ENCODE measurements around the gene DBF4.
"Not testable (repeated sequence)": the region's sequence is repeated elsewhere in the genome, so short reads cannot be mapped to it uniquely, and the experiment has no call there.

Gene DBF4, protein sequence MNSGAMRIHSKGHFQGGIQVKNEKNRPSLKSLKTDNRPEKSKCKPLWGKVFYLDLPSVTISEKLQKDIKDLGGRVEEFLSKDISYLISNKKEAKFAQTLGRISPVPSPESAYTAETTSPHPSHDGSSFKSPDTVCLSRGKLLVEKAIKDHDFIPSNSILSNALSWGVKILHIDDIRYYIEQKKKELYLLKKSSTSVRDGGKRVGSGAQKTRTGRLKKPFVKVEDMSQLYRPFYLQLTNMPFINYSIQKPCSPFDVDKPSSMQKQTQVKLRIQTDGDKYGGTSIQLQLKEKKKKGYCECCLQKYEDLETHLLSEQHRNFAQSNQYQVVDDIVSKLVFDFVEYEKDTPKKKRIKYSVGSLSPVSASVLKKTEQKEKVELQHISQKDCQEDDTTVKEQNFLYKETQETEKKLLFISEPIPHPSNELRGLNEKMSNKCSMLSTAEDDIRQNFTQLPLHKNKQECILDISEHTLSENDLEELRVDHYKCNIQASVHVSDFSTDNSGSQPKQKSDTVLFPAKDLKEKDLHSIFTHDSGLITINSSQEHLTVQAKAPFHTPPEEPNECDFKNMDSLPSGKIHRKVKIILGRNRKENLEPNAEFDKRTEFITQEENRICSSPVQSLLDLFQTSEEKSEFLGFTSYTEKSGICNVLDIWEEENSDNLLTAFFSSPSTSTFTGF

DNA sequence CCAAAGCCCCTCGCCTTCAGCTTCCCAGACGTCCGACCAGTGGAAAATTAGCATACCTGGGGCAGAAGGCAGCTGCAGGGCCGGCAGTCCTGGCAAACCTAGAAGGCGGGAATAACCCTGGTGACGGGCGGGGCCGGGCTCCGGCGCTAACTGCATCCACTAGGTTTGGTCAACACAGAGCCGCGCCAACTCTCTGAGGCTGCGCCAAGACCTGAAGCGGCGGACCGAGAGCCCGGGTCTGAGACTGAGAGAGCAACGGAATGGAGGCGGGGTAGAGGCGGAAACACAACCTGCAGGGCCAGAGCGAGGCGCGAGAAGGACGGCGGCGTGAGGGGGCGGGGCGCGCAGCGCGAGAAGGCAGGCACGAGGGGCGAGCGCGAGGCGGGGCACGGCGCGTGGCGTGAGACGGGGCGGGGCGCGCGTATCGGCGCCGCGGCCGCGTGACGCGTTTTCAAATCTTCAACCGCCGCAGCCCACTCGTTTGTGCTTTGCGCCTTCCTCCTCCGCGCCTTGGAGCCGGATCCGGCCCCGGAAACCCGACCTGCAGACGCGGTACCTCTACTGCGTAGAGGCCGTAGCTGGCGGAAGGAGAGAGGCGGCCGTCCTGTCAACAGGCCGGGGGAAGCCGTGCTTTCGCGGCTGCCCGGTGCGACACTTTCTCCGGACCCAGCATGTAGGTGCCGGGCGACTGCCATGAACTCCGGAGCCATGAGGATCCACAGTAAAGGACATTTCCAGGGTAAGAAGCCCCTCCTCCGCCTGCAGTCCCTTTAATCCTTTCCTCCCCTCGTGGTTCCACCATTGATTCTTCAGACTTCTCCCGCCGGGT, at the start of gene DBF4, which contains the start of gene SLC25A40:
Gene DBF4 (plus strand): TSS at position 454 of the 829 bp plus-strand sequence. CDS start 240 bp downstream, at position 694.
Gene SLC25A40 (minus strand): TSS at position 321 of the 829 bp plus-strand sequence. CDS start 17,633 bp downstream, outside the sequence.
- peak; percentile 92 for DNase-seq

GRCh38 chr7:87828383-87828782, 47.9 kb upstream of the DBF4 start:
- not testable (repeated sequence) for DNase-seq

- DNase-seq, result no peak
Observed at GRCh38 chr7:87831097-87831496, 45.2 kb upstream of the DBF4 start.

GRCh38 chr7:87833130-87833529, 43.2 kb upstream of the DBF4 start:
- DNase-seq, result no peak

GRCh38 chr7:87837597-87837996, 38.7 kb upstream of the DBF4 start:
- no peak for DNase-seq

DNA sequence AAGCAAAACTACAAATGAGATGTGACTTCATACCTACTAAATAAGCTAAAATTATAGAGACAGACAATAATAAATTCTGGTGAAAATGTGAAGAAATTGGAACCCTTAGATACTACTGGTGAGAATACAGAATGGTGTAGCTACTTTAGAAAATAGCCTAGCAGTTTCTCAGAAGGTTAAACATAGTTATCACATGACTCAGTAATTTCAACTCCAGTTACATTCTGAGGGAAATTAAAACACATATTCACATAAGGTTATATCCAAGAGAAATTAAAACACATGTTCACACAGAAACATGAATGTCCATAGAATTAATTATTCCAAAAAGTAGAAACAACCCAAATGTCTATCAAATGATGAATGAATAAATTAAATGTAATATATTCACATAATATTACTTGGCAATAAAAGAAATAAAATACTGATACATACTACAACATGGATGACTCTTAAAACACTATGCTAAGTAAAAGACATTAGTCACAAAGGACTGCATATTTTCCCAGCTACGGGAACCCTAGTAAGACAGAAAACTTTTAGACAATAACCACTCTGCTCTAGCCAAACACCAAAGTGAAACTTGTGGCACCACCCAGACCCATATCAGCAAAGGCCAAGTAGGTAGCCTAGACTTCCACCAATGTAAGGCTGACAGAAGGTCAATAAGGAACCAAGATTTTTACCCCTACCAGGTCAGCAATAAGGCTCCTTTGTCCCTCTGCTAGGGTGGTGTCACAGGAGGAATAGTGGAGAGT, 25.3 kb upstream of the DBF4 start:
- DNase-seq, result no peak

GRCh38 chr7:87852306-87852705, 24.0 kb upstream of the DBF4 start:
- DNase-seq, result no peak

DNA sequence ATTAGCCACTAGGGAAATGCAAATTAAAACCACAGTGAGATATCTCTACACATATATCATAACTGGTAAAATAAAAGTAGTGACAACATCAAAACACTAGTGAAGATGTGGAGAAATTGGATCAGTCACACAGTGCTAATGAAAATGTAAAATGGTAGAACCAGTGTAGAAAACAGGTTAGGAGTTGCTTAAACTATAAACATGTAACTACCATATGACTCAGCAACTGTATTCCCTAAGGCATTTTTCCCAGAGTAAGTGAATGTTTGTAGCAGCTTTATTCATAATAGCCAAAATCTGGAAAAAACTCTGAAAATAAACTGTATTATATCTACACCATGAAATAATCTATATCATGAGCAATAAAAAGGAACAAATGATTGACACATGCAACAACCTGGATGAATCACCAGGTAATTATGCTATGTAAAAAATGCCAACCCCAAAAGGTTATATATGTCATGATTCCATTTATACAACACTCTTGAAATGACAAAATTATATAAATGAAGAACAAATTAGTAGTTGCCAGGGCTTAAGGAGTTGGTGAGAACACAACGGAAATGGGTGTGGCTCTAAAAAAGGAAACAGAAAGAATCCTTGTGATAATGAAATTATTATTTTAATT, 22.9 kb upstream of the DBF4 start:
- no peak for DNase-seq

- peak; percentile 7 for DNase-seq
Observed at GRCh38 chr7:87858417-87859100, 17.7 kb upstream of the DBF4 start.

DNA sequence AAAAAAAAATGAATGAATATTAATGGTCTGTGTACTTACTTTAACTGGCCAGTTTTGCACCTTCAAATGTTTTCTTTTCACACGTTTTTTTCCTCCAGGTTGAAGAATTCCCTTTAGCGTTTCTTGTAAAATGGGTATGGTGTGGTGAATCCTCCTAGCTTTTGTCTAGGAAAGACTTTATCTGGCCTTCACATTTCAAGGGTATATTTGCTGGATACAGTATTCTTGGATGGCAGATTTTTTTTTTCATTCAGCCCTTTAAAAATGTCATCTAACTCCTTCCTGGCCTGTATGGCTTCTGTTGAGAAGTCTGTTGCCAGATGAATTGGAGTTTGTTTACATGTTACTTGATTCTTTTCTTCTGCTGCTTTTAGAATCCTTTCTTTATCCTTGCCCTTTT, 10.2 kb upstream of the DBF4 start:
- DNase-seq, result no peak

- DNase-seq, result not testable (repeated sequence)
Observed at GRCh38 chr7:87866533-87866932, 9.8 kb upstream of the DBF4 start.

DNA sequence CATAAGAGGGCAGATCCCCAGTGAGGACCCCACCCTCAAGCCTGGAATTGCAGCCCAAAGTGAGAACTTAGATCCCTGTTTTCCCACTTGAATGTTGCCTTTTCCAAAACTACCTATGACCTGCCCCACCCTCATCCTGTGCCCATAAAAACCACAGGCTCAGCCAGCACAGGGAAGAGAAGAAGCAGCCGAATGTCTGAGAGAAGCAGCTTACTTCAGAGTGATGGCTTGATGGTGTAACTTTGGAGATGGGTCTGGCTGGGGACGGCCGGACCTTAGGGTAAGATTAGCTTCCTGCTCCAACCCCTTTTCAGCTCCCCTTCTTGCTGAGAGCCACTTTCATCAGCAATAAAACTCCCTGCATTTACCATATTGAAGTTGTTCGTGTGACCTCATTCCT, 5.8 kb upstream of the DBF4 start:
- DNase-seq, result no peak

- DNase-seq, result no peak
Observed at GRCh38 chr7:87872346-87872745, 3.9 kb upstream of the DBF4 start.

- DNase-seq, result not testable (repeated sequence)
Observed at GRCh38 chr7:87873328-87873727, 3.0 kb upstream of the DBF4 start.

- peak; percentile 94 for DNase-seq
Observed at GRCh38 chr7:87874066-87874465, 2.2 kb upstream of the DBF4 start.

GRCh38 chr7:87875151-87876039, 898 bp upstream of the DBF4 start:
- DNase-seq, result no peak

- DNase-seq, result peak; percentile 42
Observed at GRCh38 chr7:87876869-87877234, 559 bp downstream of the DBF4 start.

- DNase-seq, result no peak
Observed at GRCh38 chr7:87877366-87878040, 1.2 kb downstream of the DBF4 start.

DNA sequence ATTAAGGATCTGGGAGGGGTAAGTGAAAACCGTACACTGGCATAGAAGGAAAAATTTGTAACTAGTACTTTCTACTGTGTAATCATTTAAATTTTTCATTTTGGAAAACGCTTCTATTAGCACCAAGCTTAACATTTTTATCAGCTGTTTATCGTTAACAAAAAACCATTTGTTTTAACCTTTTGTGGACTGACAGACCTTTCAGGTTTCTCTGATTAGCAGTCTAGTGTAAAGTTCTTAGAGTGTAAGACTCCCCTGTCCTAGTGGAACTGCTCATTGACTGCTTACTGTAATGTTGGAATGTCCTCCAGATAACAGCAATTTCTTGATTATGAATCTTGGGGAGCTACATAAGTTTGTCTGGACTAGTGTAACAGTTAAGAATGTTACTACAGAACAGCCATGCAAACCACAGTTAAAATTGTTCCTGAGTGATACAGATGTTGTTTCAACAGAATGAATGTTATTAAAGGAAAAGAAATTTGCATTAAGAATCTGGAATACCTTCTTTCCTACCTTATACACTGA, 2.0 kb downstream of the DBF4 start:
- DNase-seq, result no peak
